Endothelial cell of umbilical vein (primary cell): ENCODE data around the gene WNT7B. TPM values are rescaled to one million over a fixed set of nuclear protein-coding genes. Genes with fewer than 3 reads are reported as not detected.

ENCODE experiments used
- BruUV-seq: library from RNA; stranded (reverse); fragments of 400-500 nt; replicated peaks from 2 replicates; lab custom pipeline; 2021; lab: Mats Ljungman, UMichigan
- CTCF ChIA-PET: fragments of 300-600, 350-600 bp; sonication (Branson Sonifier 250); formaldehyde crosslinking; loops from one replicate; lab custom pipeline; 2021; ENCODE audit warnings: antibody characterized with exemption, inconsistent platforms; lab: Charles Lee
- POLR2A ChIA-PET: fragments of 300-600, 350-600 bp; sonication (Branson Sonifier 250); formaldehyde crosslinking; loops from one replicate; lab custom pipeline; 2021; ENCODE audit warnings: antibody characterized with exemption, inconsistent platforms; lab: Charles Lee
- DNase-seq: peaks from one replicate; pipeline ENCODE4 v3.0.0-alpha.2; 2011; ENCODE audit warnings: low read depth, low spot score
- FAIRE-seq: peaks from 2 replicates; lab custom pipeline; 2011; peaks lifted over from hg19 to GRCh38; lab: Jason Lieb, UNC
- H2AFZ ChIP-seq: 2 replicates; pipeline ENCODE4 v1.6.0; 2012; ENCODE audit warnings: low read depth, low read length, control low read depth, inconsistent platforms
- H3K27ac ChIP-seq: 2 replicates; pipeline ENCODE4 v1.5.1; 2011; ENCODE audit warnings: low read depth, mild to moderate bottlenecking, control low read depth, low read length, moderate library complexity; ENCODE audit not compliant: insufficient read depth
- H3K27me3 ChIP-seq, 2 experiments: 2 replicates each; pipeline versions ENCODE4 v1.6.0 to v1.6.1; 2011; ENCODE audit warnings: low read length in 2 of 2, mixed read lengths in 1 of 2; ENCODE audit not compliant: control insufficient read depth in 2 of 2, insufficient read depth in 2 of 2
- H3K36me3 ChIP-seq, 2 experiments: 2 replicates in 1 of 2; 3 replicates in 1 of 2; pipeline ENCODE4 v1.5.1; 2011; ENCODE audit warnings: low read length in 2 of 2, mild to moderate bottlenecking in 1 of 2, moderate library complexity in 1 of 2; ENCODE audit not compliant: control insufficient read depth in 2 of 2, insufficient read depth in 2 of 2; ENCODE audit errors: extremely low read depth in 1 of 2
- H3K4me1 ChIP-seq: 3 replicates; pipeline ENCODE4 v1.5.1; 2011; ENCODE audit warnings: mild to moderate bottlenecking, low read length; ENCODE audit not compliant: control insufficient read depth, insufficient read depth; ENCODE audit errors: extremely low read depth
- H3K4me2 ChIP-seq: 2 replicates; pipeline ENCODE4 v1.6.1; 2011; ENCODE audit warnings: low read length, control low read depth, mixed read lengths; ENCODE audit not compliant: insufficient read depth
- H3K4me3 ChIP-seq, 3 experiments: fragments of 200-600 bp in 1 of 3; sonication (generic), shearing (Covaris generic) in 1 of 3; replicated peaks in 1 of 3; 2 replicates each; pipeline ENCODE4 v1.5.1; 2011 to 2016; ENCODE audit warnings: control low read depth in 3 of 3, low read length in 3 of 3, mild to moderate bottlenecking in 2 of 3, inconsistent platforms in 1 of 3, low read depth in 1 of 3, moderate library complexity in 1 of 3; ENCODE audit not compliant: insufficient read depth in 1 of 3
- H3K79me2 ChIP-seq: 2 replicates; pipeline ENCODE4 v1.6.0; 2012; ENCODE audit warnings: low read length, inconsistent platforms; ENCODE audit not compliant: control insufficient read depth, insufficient read depth
- H3K9ac ChIP-seq: replicated peaks from 2 replicates; pipeline ENCODE3; 2011; ENCODE audit warnings: low read length, control low read depth; ENCODE audit not compliant: insufficient read depth; ENCODE audit errors: extremely low read depth
- H3K9me1 ChIP-seq: replicated peaks from 3 replicates; pipeline ENCODE4 v1.6.0; 2011; ENCODE audit warnings: mild to moderate bottlenecking, low read length; ENCODE audit not compliant: control insufficient read depth, insufficient read depth; ENCODE audit errors: extremely low read depth
- H3K9me3 ChIP-seq: replicated peaks from 2 replicates; pipeline ENCODE4 v1.5.1; 2012; ENCODE audit warnings: low read length, inconsistent platforms; ENCODE audit not compliant: control insufficient read depth, insufficient read depth
- H4K20me1 ChIP-seq: replicated peaks from 2 replicates; pipeline ENCODE3; 2011; ENCODE audit warnings: mild to moderate bottlenecking, low read length; ENCODE audit not compliant: control insufficient read depth, insufficient read depth; ENCODE audit errors: extremely low read depth
- EZH2 ChIP-seq: IDR thresholded peaks from 2 replicates; pipeline ENCODE4 v1.6.1; 2012; ENCODE audit warnings: borderline replicate concordance, low read depth, mild to moderate bottlenecking, moderate library complexity, low read length, inconsistent platforms; ENCODE audit not compliant: severe bottlenecking
- FOS ChIP-seq: IDR thresholded peaks from 2 replicates; pipeline ENCODE4 v1.6.1; 2011; ENCODE audit warnings: mild to moderate bottlenecking, low read length, moderate library complexity, borderline replicate concordance; ENCODE audit not compliant: insufficient read depth
- GATA2 ChIP-seq: IDR thresholded peaks from 2 replicates; pipeline ENCODE4 v1.7.0; 2011; ENCODE audit warnings: low read depth, mild to moderate bottlenecking, moderate library complexity, mixed read lengths, low read length; ENCODE audit not compliant: insufficient read length, insufficient read depth
- JUN ChIP-seq: IDR thresholded peaks from 2 replicates; pipeline ENCODE4 v1.6.1; 2011; ENCODE audit warnings: borderline replicate concordance, low read depth; ENCODE audit not compliant: insufficient read length, insufficient read depth
- MAX ChIP-seq: IDR thresholded peaks from 2 replicates; pipeline ENCODE4 v1.6.1; 2011; ENCODE audit not compliant: insufficient read depth, insufficient read length
- MYC ChIP-seq: IDR thresholded peaks from one replicate; pipeline ENCODE4 v1.6.1; 2011; ENCODE audit warnings: mild to moderate bottlenecking, low read depth, low read length
- POLR2AphosphoS5 ChIP-seq: IDR thresholded peaks from 2 replicates; pipeline ENCODE4 v1.6.1; 2012; ENCODE audit warnings: low read depth, mild to moderate bottlenecking, control low read depth, low read length, moderate library complexity; ENCODE audit not compliant: insufficient read depth
- dilution Hi-C: fragments of 300-500 bp; cut with MboI; formaldehyde crosslinking; loops from one replicate; pipeline ENCODE4 v1.15.0; 2019; ENCODE audit warnings: low sequenced_read_pairs; ENCODE audit not compliant: extremely low pct_ligation_motif_present
- intact Hi-C: fragments of 100-400 bp; cut with micrococcal nuclease; formaldehyde crosslinking; loops from one replicate; pipeline ENCODE4 v1.10.0; 2022
- polyA plus RNA-seq, 4 experiments: library from polyadenylated mRNA; depleted of rRNA in 3 of 4; stranded (reverse) in 3 of 4; unstranded in 1 of 4; fragments of >200 nt; gene quantifications; 2 replicates each; pipeline versions ENCODE4 v1.2.1 to v1.2.3, GENCODE V29; 2011 to 2012; ENCODE audit warnings: missing spikeins in 1 of 4
- total RNA-seq: library from RNA; stranded (reverse); gene quantifications from 2 replicates; pipeline ENCODE4 v1.2.3, GENCODE V29; 2021
- TF ChIP-seq, protein P1 (sequence below), 2 donors: IDR thresholded peaks; 1 replicate in 1 of 2; 2 replicates in 1 of 2; pipeline ENCODE4 v1.5.1; 2011; ENCODE audit warnings: low read length in 2 of 2, mild to moderate bottlenecking in 2 of 2, moderate library complexity in 2 of 2, control low read depth in 1 of 2, inconsistent platforms in 1 of 2, low read depth in 1 of 2; ENCODE audit not compliant: insufficient read depth in 1 of 2; ENCODE audit errors: extremely low read depth in 1 of 2

WNT7B gene
- total and polyA plus RNA-seq, 2 donors (not counting 3 experiments of a cell fraction or from before 2014, with no cell fraction given) = not detected

DNA sequence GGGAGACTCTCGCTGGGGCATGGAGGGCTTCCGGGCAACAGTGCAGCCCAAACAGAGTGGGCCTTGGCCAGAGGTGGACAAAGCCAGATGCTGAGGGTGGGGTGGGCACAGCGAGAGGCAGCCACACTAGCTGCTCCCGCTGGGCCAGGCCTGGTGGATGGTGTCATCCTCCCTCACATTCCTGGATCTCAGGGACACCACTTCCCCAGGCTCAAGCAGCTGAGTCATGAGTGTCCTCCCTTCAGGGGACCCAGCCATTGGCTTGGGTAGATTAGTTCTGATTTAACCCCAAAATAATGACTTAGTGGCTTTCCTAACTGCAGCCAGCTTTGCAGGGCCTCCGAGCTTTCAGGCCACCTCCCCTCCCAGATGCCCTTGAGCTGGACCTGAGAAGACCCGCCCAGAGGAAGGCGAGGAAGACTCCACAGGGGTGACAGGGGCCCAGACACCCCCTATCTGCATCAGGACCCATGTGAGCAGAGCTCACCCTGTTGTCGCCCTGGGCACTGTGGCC lies 25.9 kb upstream of the WNT7B start:
- TF ChIP-seq, protein P1, sequence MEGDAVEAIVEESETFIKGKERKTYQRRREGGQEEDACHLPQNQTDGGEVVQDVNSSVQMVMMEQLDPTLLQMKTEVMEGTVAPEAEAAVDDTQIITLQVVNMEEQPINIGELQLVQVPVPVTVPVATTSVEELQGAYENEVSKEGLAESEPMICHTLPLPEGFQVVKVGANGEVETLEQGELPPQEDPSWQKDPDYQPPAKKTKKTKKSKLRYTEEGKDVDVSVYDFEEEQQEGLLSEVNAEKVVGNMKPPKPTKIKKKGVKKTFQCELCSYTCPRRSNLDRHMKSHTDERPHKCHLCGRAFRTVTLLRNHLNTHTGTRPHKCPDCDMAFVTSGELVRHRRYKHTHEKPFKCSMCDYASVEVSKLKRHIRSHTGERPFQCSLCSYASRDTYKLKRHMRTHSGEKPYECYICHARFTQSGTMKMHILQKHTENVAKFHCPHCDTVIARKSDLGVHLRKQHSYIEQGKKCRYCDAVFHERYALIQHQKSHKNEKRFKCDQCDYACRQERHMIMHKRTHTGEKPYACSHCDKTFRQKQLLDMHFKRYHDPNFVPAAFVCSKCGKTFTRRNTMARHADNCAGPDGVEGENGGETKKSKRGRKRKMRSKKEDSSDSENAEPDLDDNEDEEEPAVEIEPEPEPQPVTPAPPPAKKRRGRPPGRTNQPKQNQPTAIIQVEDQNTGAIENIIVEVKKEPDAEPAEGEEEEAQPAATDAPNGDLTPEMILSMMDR (IDR thresholded peaks at IDR 0.05; ENCODE audit: extremely low read depth in 1 of 2, insufficient read depth in 1 of 2, low read depth in 1 of 2, low read length in 2 of 2) = no peak
- TF ChIP-seq MAX (no peak), FOS (no peak), MYC (no peak), GATA2 (no peak), POLR2AphosphoS5 (no peak), EZH2 (no peak), JUN (no peak)
- H3K79me2 ChIP-seq = no peaks in the 10 kb centered on the region
- DNase-seq = no peak
- H3K4me2 ChIP-seq = no peak overlapping the region
- H3K27ac ChIP-seq = no peak overlapping the region
- no peak overlapping the region for H2AFZ ChIP-seq
- FAIRE-seq = no peak
- ChIA-PET POLR2A (no interaction called here), CTCF (interaction anchor here (1.2 to 1.9 kb wide), 2 partner anchors 94 to 114 kb away, joined by 3 to 9 read pairs; no protein-coding TSS in a partner anchor)
- no peak overlapping the region for H3K4me3 ChIP-seq
- H3K36me3 ChIP-seq = no peaks in the 10 kb centered on the region
- no TSS peak for BruUV-seq
- H3K9ac ChIP-seq = no peak overlapping the region
- H3K9me1 ChIP-seq = no peaks in the 10 kb centered on the region
- H3K4me1 ChIP-seq = peaks cover 25% of the 10 kb centered on the region
- H3K27me3 ChIP-seq = no peaks in the 10 kb centered on the region
- dilution Hi-C loops = no loop called here
- no peaks in the 10 kb centered on the region for H3K9me3 ChIP-seq
- intact Hi-C loops = no loop called here
- H4K20me1 ChIP-seq = no peaks in the 10 kb centered on the region
